H1 (cell line): Measurements from ENCODE around the gene ALDH3B1. TPM values are rescaled to one million over a fixed set of nuclear protein-coding genes. Genes with fewer than 3 reads are reported as not detected.

ENCODE experiments used
- CTCF ChIA-PET: fragments of 300-600 bp; sonication (Branson Sonifier 250); formaldehyde crosslinking; loops from one replicate; lab custom pipeline; 2021; ENCODE audit not compliant: partially characterized antibody; lab: Charles Lee
- POLR2A ChIA-PET: fragments of 300-600 bp; sonication (Branson Sonifier 250); formaldehyde crosslinking; loops from one replicate; lab custom pipeline; 2021; ENCODE audit warnings: inconsistent platforms; ENCODE audit not compliant: partially characterized antibody; lab: Charles Lee
- DNase-seq, 2 experiments: peaks; one replicate each; pipeline versions ENCODE4 v3.0.0 to v3.0.0-alpha.2; 2010 to 2022; ENCODE audit warnings: low spot score in 2 of 2, low read depth in 1 of 2, mixed read lengths in 1 of 2
- FAIRE-seq: peaks from 2 replicates; lab custom pipeline; 2011; peaks lifted over from hg19 to GRCh38; lab: Jason Lieb, UNC
- H2AFZ ChIP-seq: 2 replicates; pipeline ENCODE4 v1.8.1; 2012; ENCODE audit warnings: low read length, inconsistent platforms
- H2AK5ac ChIP-seq: 2 replicates; pipeline ENCODE4 v1.6.1; 2013; ENCODE audit warnings: low read depth, low read length
- H2BK120ac ChIP-seq: replicated peaks from 2 replicates; pipeline ENCODE3; 2013; ENCODE audit warnings: low read depth, low read length, inconsistent platforms
- H2BK12ac ChIP-seq: 2 replicates; pipeline ENCODE4 v1.6.1; 2013; ENCODE audit warnings: low read depth, low read length
- H2BK15ac ChIP-seq: 2 replicates; pipeline ENCODE4 v1.6.1; 2013; ENCODE audit warnings: low read length
- H2BK20ac ChIP-seq: 2 replicates; pipeline ENCODE4 v1.6.1; 2013; ENCODE audit warnings: low read length
- H2BK5ac ChIP-seq: 2 replicates; pipeline ENCODE4 v1.6.1; 2013; ENCODE audit warnings: low read depth, low read length
- H3K14ac ChIP-seq: 2 replicates; pipeline ENCODE4 v1.6.1; 2013; ENCODE audit warnings: inconsistent platforms; ENCODE audit not compliant: insufficient read length
- H3K18ac ChIP-seq: 2 replicates; pipeline ENCODE4 v1.6.1; 2013; ENCODE audit warnings: low read length; ENCODE audit errors: extremely low read depth
- H3K23ac ChIP-seq: 2 replicates; pipeline ENCODE4 v1.6.1; 2013; ENCODE audit warnings: inconsistent platforms; ENCODE audit not compliant: insufficient read length
- H3K23me2 ChIP-seq: 2 replicates; pipeline ENCODE4 v1.6.1; 2013; ENCODE audit warnings: low read depth, low read length
- H3K27ac ChIP-seq: 2 replicates; pipeline ENCODE4 v1.6.1; 2011; ENCODE audit warnings: low read depth, low read length, inconsistent platforms
- H3K27me3 ChIP-seq, 4 experiments: replicated peaks in 1 of 4; 1 replicate in 1 of 4; 2 replicates in 3 of 4; pipeline versions ENCODE4 v1.6.1 to v1.8.1; 2011 to 2013; ENCODE audit warnings: low read length in 3 of 4, mild to moderate bottlenecking in 3 of 4, inconsistent platforms in 2 of 4, mixed read lengths in 2 of 4, moderate library complexity in 1 of 4; ENCODE audit not compliant: control insufficient read depth in 3 of 4, insufficient read depth in 3 of 4; ENCODE audit errors: extremely low read depth in 1 of 4
- H3K36me3 ChIP-seq, 4 experiments: 2 replicates each; pipeline versions ENCODE4 v1.6.1 to v1.8.1; 2011 to 2013; ENCODE audit warnings: mild to moderate bottlenecking in 4 of 4, low read length in 3 of 4, moderate library complexity in 2 of 4, control low read depth in 1 of 4, inconsistent platforms in 1 of 4; ENCODE audit not compliant: insufficient read depth in 4 of 4, control insufficient read depth in 2 of 4
- H3K4ac ChIP-seq: replicated peaks from 2 replicates; pipeline ENCODE3; 2013; ENCODE audit warnings: low read length, low read depth, mixed read lengths, inconsistent platforms; ENCODE audit not compliant: insufficient read length
- H3K4me1 ChIP-seq, 4 experiments: replicated peaks in 1 of 4; 1 replicate in 1 of 4; 2 replicates in 3 of 4; pipeline versions ENCODE4 v1.6.1 to v1.8.1; 2011 to 2013; ENCODE audit warnings: low read length in 3 of 4, inconsistent platforms in 2 of 4, mixed read lengths in 1 of 4; ENCODE audit not compliant: insufficient read depth in 4 of 4, control insufficient read depth in 3 of 4
- H3K4me2 ChIP-seq, 2 experiments: 2 replicates each; pipeline versions ENCODE4 v1.6.1 to v1.8.1; 2011 to 2013; ENCODE audit warnings: low read depth in 2 of 2, low read length in 2 of 2, control low read depth in 1 of 2, inconsistent platforms in 1 of 2, mild to moderate bottlenecking in 1 of 2; ENCODE audit not compliant: insufficient read depth in 1 of 2
- H3K4me3 ChIP-seq, 4 experiments: fragments of 200-600, 300-600 bp in 1 of 4; sonication (generic), shearing (Covaris generic), sonication (Bioruptor Twin) in 1 of 4; 2 replicates each; pipeline versions ENCODE4 v1.5.1 to v1.8.1; 2011 to 2016; ENCODE audit warnings: low read length in 4 of 4, low read depth in 3 of 4, control low read depth in 2 of 4, inconsistent platforms in 2 of 4, mild to moderate bottlenecking in 2 of 4, mixed read lengths in 1 of 4, moderate library complexity in 1 of 4; ENCODE audit not compliant: insufficient read depth in 2 of 4; ENCODE audit errors: extremely low read depth in 1 of 4
- H3K56ac ChIP-seq: replicated peaks from 2 replicates; pipeline ENCODE3; 2013; ENCODE audit warnings: low read depth, mild to moderate bottlenecking, mixed read lengths, low read length, inconsistent platforms; ENCODE audit not compliant: insufficient read length
- H3K79me1 ChIP-seq: 2 replicates; pipeline ENCODE4 v1.6.1; 2013; ENCODE audit warnings: low read depth, low read length, control low read depth
- H3K79me2 ChIP-seq, 2 experiments: 2 replicates each; pipeline versions ENCODE4 v1.6.1 to v1.8.1; 2012 to 2013; ENCODE audit warnings: low read length in 2 of 2, mild to moderate bottlenecking in 2 of 2, inconsistent platforms in 1 of 2; ENCODE audit not compliant: insufficient read depth in 2 of 2, control insufficient read depth in 1 of 2
- H3K9ac ChIP-seq, 4 experiments: replicated peaks in 1 of 4; 1 replicate in 1 of 4; 2 replicates in 3 of 4; pipeline versions ENCODE4 v1.6.1 to v1.8.1; 2011 to 2013; ENCODE audit warnings: low read depth in 3 of 4, low read length in 3 of 4, control low read depth in 2 of 4, mild to moderate bottlenecking in 2 of 4, moderate library complexity in 2 of 4, inconsistent platforms in 1 of 4; ENCODE audit errors: extremely low read depth in 1 of 4
- H3K9me3 ChIP-seq, 2 experiments: 2 replicates each; pipeline versions ENCODE4 v1.6.1 to v1.8.1; 2012 to 2013; ENCODE audit warnings: mild to moderate bottlenecking in 2 of 2, moderate library complexity in 2 of 2, control low read depth in 1 of 2, inconsistent platforms in 1 of 2, low read depth in 1 of 2, low read length in 1 of 2, mixed read lengths in 1 of 2; ENCODE audit not compliant: insufficient read depth in 2 of 2
- H4K20me1 ChIP-seq, 2 experiments: replicated peaks in 1 of 2; 2 replicates each; pipeline versions ENCODE3 to v1.8.1; 2011 to 2013; ENCODE audit warnings: inconsistent platforms in 2 of 2, low read length in 2 of 2, mild to moderate bottlenecking in 1 of 2; ENCODE audit not compliant: insufficient read depth in 2 of 2, control insufficient read depth in 1 of 2
- H4K5ac ChIP-seq: 2 replicates; pipeline ENCODE4 v1.6.1; 2013; ENCODE audit warnings: low read length, low read depth, mixed read lengths, inconsistent platforms; ENCODE audit not compliant: insufficient read length
- H4K8ac ChIP-seq: 2 replicates; pipeline ENCODE4 v1.8.0; 2013; ENCODE audit warnings: mild to moderate bottlenecking, moderate library complexity, low read length, inconsistent platforms; ENCODE audit not compliant: insufficient read depth; ENCODE audit errors: extremely low read depth
- H4K91ac ChIP-seq: replicated peaks from 2 replicates; pipeline ENCODE3; 2013; ENCODE audit warnings: low read length, mixed read lengths, inconsistent platforms; ENCODE audit not compliant: insufficient read length
- KDM1A ChIP-seq: fragments of 200-600, 300-600 bp; sonication (generic); IDR thresholded peaks from 2 replicates; pipeline ENCODE4 v1.7.1; 2016; ENCODE audit warnings: mild to moderate bottlenecking, low read length, borderline replicate concordance
- SP2 ChIP-seq: IDR thresholded peaks from 2 replicates; pipeline ENCODE4 v1.6.1; 2012; ENCODE audit warnings: mild to moderate bottlenecking, low read length, inconsistent platforms
- SP4 ChIP-seq: IDR thresholded peaks from 2 replicates; pipeline ENCODE4 v1.6.1; 2012; ENCODE audit warnings: low read length, inconsistent platforms
- TBP ChIP-seq: IDR thresholded peaks from 2 replicates; pipeline ENCODE4 v1.6.1; 2011; ENCODE audit warnings: low read depth, low read length, improper control_type of control experiment
- WGBS, 2 experiments: shearing (Covaris generic) in 1 of 2; methylation state at CpG; one replicate each; pipeline versions ENCODE4 v1.1.6 to v1.1.7; 2013 to 2015; ENCODE audit warnings: low lambda C conversion rate in 2 of 2, mixed read lengths in 2 of 2, inconsistent platforms in 1 of 2, low coverage in 1 of 2, missing lambda C conversion rate in 1 of 2; ENCODE audit not compliant: insufficient replicate concordance in 2 of 2, insufficient coverage in 1 of 2, insufficient read length in 1 of 2; ENCODE audit errors: extremely low coverage in 1 of 2, missing lambda C conversion rate in 1 of 2; 5-methylcytosine and 5-hydroxymethylcytosine counted together
- polyA plus RNA-seq, 7 experiments: library from polyadenylated mRNA; depleted of rRNA in 3 of 7; stranded (reverse) in 5 of 7; unstranded in 2 of 7; fragments of >200 nt in 5 of 7; fragments of 200-250 nt in 2 of 7; gene quantifications; 1 replicate in 5 of 7; 2 replicates in 1 of 7; 4 replicates in 1 of 7; pipeline versions ENCODE4 v1.2.1 to v1.2.3, GENCODE V29; 2011 to 2013; ENCODE audit warnings: missing spikeins in 2 of 7, mixed read lengths in 2 of 7
- total RNA-seq: library from RNA; stranded (reverse); fragmentation: NEBNext Ultra II Directional; extraction: Animal tissue kit (Norgen Biotek cat#: 25700); gene quantifications from 2 replicates; pipeline ENCODE4 v1.2.1, GENCODE V29; 2021

The ALDH3B1 gene
- total and polyA plus RNA-seq, 2 of the 8 experiments (the other 6 are each of a cell fraction or from before 2014, with no cell fraction given), result 0.32 to 0.47 TPM

DNA sequence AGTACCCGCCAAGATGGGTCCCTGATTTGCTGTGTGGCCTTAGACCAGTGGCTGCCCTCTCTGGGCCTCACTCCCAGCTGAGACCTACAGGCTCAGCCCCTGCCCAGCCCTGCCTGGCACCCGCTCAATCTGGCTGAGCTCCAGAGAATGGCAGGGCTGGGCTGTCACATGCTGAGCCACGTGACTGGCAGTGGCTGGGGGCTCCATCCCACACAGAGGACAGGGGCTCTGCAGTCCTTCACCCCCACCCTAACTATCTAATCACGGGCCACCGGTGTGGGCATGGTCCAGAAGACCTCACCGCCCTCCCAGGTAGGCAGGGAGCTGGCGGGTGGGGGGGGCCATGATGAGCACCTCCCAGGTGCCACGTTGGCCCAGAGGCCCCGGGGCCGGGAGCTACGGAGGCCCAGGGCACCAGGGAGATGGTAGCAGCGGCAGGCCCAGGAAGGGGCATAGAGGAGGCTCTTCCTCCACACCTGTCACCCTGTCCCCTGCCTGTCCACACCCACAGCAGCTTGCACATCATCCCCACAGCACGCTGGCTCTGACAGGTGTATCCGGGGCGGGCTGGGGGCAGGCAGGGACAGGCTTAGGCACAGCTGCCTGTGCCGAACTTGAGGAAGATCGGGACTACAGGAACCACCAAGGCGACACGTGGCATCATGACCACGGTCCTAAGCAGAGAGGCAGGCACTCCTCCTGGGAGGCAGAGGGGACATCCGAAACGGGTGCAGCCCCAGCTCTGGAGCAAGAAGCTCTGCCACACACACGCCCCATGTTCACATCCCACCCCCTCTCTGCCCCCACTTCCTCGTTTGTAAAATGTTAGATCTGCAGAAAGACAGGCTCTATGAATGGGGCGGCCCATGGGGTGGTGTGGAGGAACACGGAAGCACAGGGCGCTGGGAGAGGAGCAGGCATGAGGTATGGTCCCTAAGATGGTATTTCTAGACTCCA, 1.5 kb upstream of the ALDH3B1 start:
- H2BK12ac ChIP-seq, result peak overlapping the region; percentile 68; the same call in 1 of the 2 replicates
- no peak overlapping the region for H3K9ac ChIP-seq
- no peak overlapping the region for H2BK120ac ChIP-seq
- no peak overlapping the region for H3K4ac ChIP-seq
- H4K20me1 ChIP-seq, result no peaks in the 10 kb centered on the region
- no peaks in the 10 kb centered on the region for H3K79me2 ChIP-seq
- peak overlapping the region; percentile 17 for H4K91ac ChIP-seq
- H2BK20ac ChIP-seq, result no peak overlapping the region; the same call in 1 of the 2 replicates
- H3K27me3 ChIP-seq, result peaks cover 0 to 2% (median 0%) of the 10 kb centered on the region in 4 experiments; a peak in 1 of 7 replicates
- H2BK5ac ChIP-seq, result no peak overlapping the region; the same call in 1 of the 2 replicates
- ChIA-PET POLR2A (interaction anchor here (0.7 to 3.3 kb wide), 6 partner anchors 12 to 44 kb away, joined by 3 to 17 read pairs (median 4); partner anchors contain the start of gene TCIRG1), CTCF (interaction anchor here (0.8 to 4.6 kb wide), 13 partner anchors 11 to 201 kb away, joined by 3 to 40 read pairs (median 3); partner anchors contain the start of gene TCIRG1)
- TF ChIP-seq SP2 (no peak), SP4 (no peak), KDM1A (0 out of 2 replicates have a peak, but pooled peaks have one; percentile 11), TBP (no peak)
- no peak overlapping the region for H2AK5ac ChIP-seq
- H2BK15ac ChIP-seq, result peak overlapping the region; percentile 88; the same call in 1 of the 2 replicates
- H3K4me1 ChIP-seq, result peaks cover 0 to 22% (median 14%) of the 10 kb centered on the region in 4 experiments; a peak in 6 of 7 replicates
- no peak overlapping the region for H3K4me3 ChIP-seq
- H3K4me2 ChIP-seq, result no peak overlapping the region
- H3K23ac ChIP-seq, result no peak overlapping the region
- H3K56ac ChIP-seq, result no peak overlapping the region
- WGBS, 2 experiments, result 93% methylated on average over 23 of the region's 27 CpGs; no CpG with 5 or more reads in 1 of the 2 experiments
- H2AFZ ChIP-seq, result no peak overlapping the region
- no peaks in the 10 kb centered on the region for H3K9me3 ChIP-seq
- H3K79me1 ChIP-seq, result no peaks in the 10 kb centered on the region
- H3K14ac ChIP-seq, result no peak overlapping the region
- FAIRE-seq (no peak), DNase-seq (no peak)
- H3K27ac ChIP-seq, result no peak overlapping the region
- peaks cover 3% of the 10 kb centered on the region; the same call in 1 of the 2 replicates for H3K23me2 ChIP-seq
- H3K36me3 ChIP-seq, result no peaks in the 10 kb centered on the region
- no peak overlapping the region for H3K18ac ChIP-seq
- no peak overlapping the region for H4K5ac ChIP-seq
- no peak overlapping the region; the same call in 1 of the 2 replicates for H4K8ac ChIP-seq
